DND-41 (cell line): ENCODE results near the gene TM9SF3.

Experiments
- CTCF ChIP-seq: IDR thresholded peaks from 2 replicates; pipeline ENCODE4 v1.5.1; 2012; ENCODE audit warnings: borderline replicate concordance, low read length, moderate library complexity, mild to moderate bottlenecking; ENCODE audit not compliant: poor library complexity, severe bottlenecking; ENCODE audit errors: extremely low read depth
- EZH2 ChIP-seq: IDR thresholded peaks from 3 replicates; pipeline ENCODE4 v1.6.1; 2012; ENCODE audit warnings: borderline replicate concordance, low read depth, mild to moderate bottlenecking, moderate library complexity, low read length, inconsistent platforms; ENCODE audit not compliant: severe bottlenecking

- no peak for TF ChIP-seq CTCF
- no peak for TF ChIP-seq EZH2
Measured at GRCh38 chr10:96588616-96589419, 2.0 kb upstream of the TM9SF3 start.
